Natural killer cell (primary cell): ENCODE results near the gene IFT81. TPM values are rescaled to one million over a fixed set of nuclear protein-coding genes. Genes with fewer than 3 reads are reported as not detected.
"Not testable (repeated sequence)": the region's sequence is repeated elsewhere in the genome, so short reads cannot be mapped to it uniquely, and the experiment has no call there.

ENCODE experiments used
- ATAC-seq, 3 donors: fragments of 150-1000 bp in 2 of 3; fragments of 200-7000 bp in 1 of 3; cut with Tn5 transposase; 1 replicate in 1 of 3; 2 replicates in 2 of 3; pipeline ENCODE4 v1.10.0; 2021; ENCODE audit warnings: mild to moderate bottlenecking in 2 of 3, moderate library complexity in 2 of 3
- DNase-seq, 2 donors: peaks; one replicate each; pipeline versions ENCODE4 v3.0.0 to v3.0.0-alpha.2; 2013 to 2021; ENCODE audit warnings: mixed read lengths in 1 of 2
- H3K27ac ChIP-seq: one replicate; pipeline ENCODE4 v1.5.1; 2013; ENCODE audit warnings: mild to moderate bottlenecking, low read length
- H3K27me3 ChIP-seq: one replicate; pipeline ENCODE4 v1.6.1; 2013; ENCODE audit warnings: low read length; ENCODE audit not compliant: control insufficient read depth, insufficient read depth
- H3K36me3 ChIP-seq: one replicate; pipeline ENCODE4 v1.6.1; 2013; ENCODE audit warnings: low read length; ENCODE audit not compliant: control insufficient read depth, insufficient read depth
- H3K4me1 ChIP-seq: one replicate; pipeline ENCODE4 v1.6.1; 2013; ENCODE audit warnings: low read length; ENCODE audit not compliant: control insufficient read depth, insufficient read depth
- H3K4me3 ChIP-seq: one replicate; pipeline ENCODE4 v1.5.1; 2013; ENCODE audit warnings: low read length
- H3K9me3 ChIP-seq: one replicate; pipeline ENCODE4 v1.6.1; 2013; ENCODE audit warnings: low read length; ENCODE audit not compliant: control insufficient read depth, insufficient read depth
- H3K27ac Mint-ChIP-seq, 2 donors: one replicate each; pipeline ENCODE4 v1.8.0; 2022; ENCODE audit warnings: mild to moderate bottlenecking in 2 of 2, mixed read lengths in 2 of 2, moderate library complexity in 1 of 2
- H3K27me3 Mint-ChIP-seq, 2 donors: one replicate each; pipeline ENCODE4 v1.8.0; 2022; ENCODE audit warnings: low read depth in 2 of 2, mixed read lengths in 2 of 2
- H3K36me3 Mint-ChIP-seq: one replicate; pipeline ENCODE4 v1.8.0; 2022; ENCODE audit warnings: mixed read lengths
- H3K4me1 Mint-ChIP-seq, 2 donors: one replicate each; pipeline ENCODE4 v1.8.0; 2022; ENCODE audit warnings: mixed read lengths in 2 of 2
- H3K4me3 Mint-ChIP-seq: one replicate; pipeline ENCODE4 v1.8.0; 2022; ENCODE audit warnings: mild to moderate bottlenecking, moderate library complexity, mixed read lengths
- H3K9me3 Mint-ChIP-seq, 2 donors: one replicate each; pipeline ENCODE4 v1.8.0; 2022; ENCODE audit warnings: mixed read lengths in 2 of 2
- CTCF ChIP-seq: fragments of 200-600 bp; IDR thresholded peaks from one replicate; pipeline ENCODE4 v1.8.0; 2022; ENCODE audit warnings: antibody characterized with exemption
- WGBS: methylation state at CpG from one replicate; pipeline ENCODE4 v1.1.7; 2013; ENCODE audit warnings: missing lambda C conversion rate; ENCODE audit not compliant: insufficient coverage; 5-methylcytosine and 5-hydroxymethylcytosine counted together
- intact Hi-C: fragments of 100-400 bp; cut with micrococcal nuclease; formaldehyde crosslinking; loops from one replicate; pipeline ENCODE4 v1.14.2; 2022
- total RNA-seq, 4 donors: library from RNA; stranded (reverse); fragments of 120-200 nt in 1 of 4; gene quantifications; one replicate each; pipeline versions ENCODE4 v1.2.3 to v1.2.4, GENCODE V29; 2013 to 2022

Gene IFT81
- total RNA-seq, 3 donors from 2014 or later (not counting 1 experiment from before 2014, with no cell fraction given): 0.61 to 1.4 (median 0.80) TPM

- DNase-seq (no peak), ATAC-seq (no peak)
- Histone ChIP-seq H3K36me3 (no peaks in the 10 kb centered on the region), H3K4me3 (no peak overlapping the region), H3K9me3 (no peaks in the 10 kb centered on the region), H3K27ac (no peak overlapping the region), H3K27me3 (no peaks in the 10 kb centered on the region), H3K4me1 (no peaks in the 10 kb centered on the region)
- Mint-ChIP-seq H3K4me1 (no peaks in the 10 kb centered on the region), H3K27ac (no peak overlapping the region), H3K36me3 (no peaks in the 10 kb centered on the region), H3K9me3 (no peaks in the 10 kb centered on the region), H3K4me3 (no peak overlapping the region), H3K27me3 (no peaks in the 10 kb centered on the region)
- no peak for TF ChIP-seq CTCF
- WGBS: no CpG with 5 or more reads among the region's 2 CpGs
- intact Hi-C loops: no loop called here
These were observed 81.8 kb downstream of the IFT81 start for GRCh38 chr12:110205931-110206330.

GRCh38 chr12:110211639-110212536 lies 87.7 kb downstream of the IFT81 start:
- H3K9me3 ChIP-seq, H3K27me3 Mint-ChIP-seq, intact Hi-C loops, H3K4me3 ChIP-seq, H3K36me3 Mint-ChIP-seq, ATAC-seq, H3K36me3 ChIP-seq, DNase-seq, H3K4me3 Mint-ChIP-seq, H3K4me1 ChIP-seq, H3K27ac Mint-ChIP-seq, H3K27me3 ChIP-seq, H3K9me3 Mint-ChIP-seq, H3K27ac ChIP-seq, H3K4me1 Mint-ChIP-seq: not testable (repeated sequence)
- 91% methylated on average over 6 of the region's 10 CpGs for WGBS

- Histone ChIP-seq H3K27ac (no peak overlapping the region), H3K36me3 (no peaks in the 10 kb centered on the region), H3K27me3 (no peaks in the 10 kb centered on the region), H3K9me3 (no peaks in the 10 kb centered on the region), H3K4me1 (no peaks in the 10 kb centered on the region), H3K4me3 (no peak overlapping the region)
- no peaks in the 10 kb centered on the region for H3K36me3 Mint-ChIP-seq
- no peak overlapping the region for H3K4me3 Mint-ChIP-seq
- no peaks in the 10 kb centered on the region for H3K4me1 Mint-ChIP-seq
- DNase-seq: no peak
- no peaks in the 10 kb centered on the region for H3K27me3 Mint-ChIP-seq
- peaks cover 0 to 2% of the 10 kb centered on the region in 2 donors for H3K9me3 Mint-ChIP-seq
- 89% methylated on average over 3 of the region's 7 CpGs for WGBS
- intact Hi-C loops: no loop called here
- TF ChIP-seq CTCF: no peak
- no peak overlapping the region for H3K27ac Mint-ChIP-seq
- no peak for ATAC-seq
These were observed 94.0 kb downstream of the IFT81 start for GRCh38 chr12:110217996-110218674.

GRCh38 chr12:110222027-110222426 lies 97.9 kb downstream of the IFT81 start:
- no peak overlapping the region for H3K4me3 ChIP-seq
- ATAC-seq (no peak), DNase-seq (no peak)
- Mint-ChIP-seq H3K4me1 (no peaks in the 10 kb centered on the region), H3K27ac (no peak overlapping the region), H3K9me3 (no peaks in the 10 kb centered on the region), H3K27me3 (no peaks in the 10 kb centered on the region), H3K4me3 (no peak overlapping the region), H3K36me3 (no peaks in the 10 kb centered on the region)
- H3K27me3 ChIP-seq: no peaks in the 10 kb centered on the region
- no peaks in the 10 kb centered on the region for H3K36me3 ChIP-seq
- no peak overlapping the region for H3K27ac ChIP-seq
- no peaks in the 10 kb centered on the region for H3K9me3 ChIP-seq
- no peaks in the 10 kb centered on the region for H3K4me1 ChIP-seq
- no peak for TF ChIP-seq CTCF
- intact Hi-C loops: no loop called here
